RPMI8226 (cell line): ENCODE results near the gene SNX6.

Source experiments
- DNase-seq: peaks from one replicate; pipeline ENCODE4 v3.0.0-alpha.2; 2015

The SNX6 gene

GRCh38 chr14:34633742-34634141 lies 3.8 kb upstream of the SNX6 start:
- DNase-seq: no peak

GRCh38 chr14:34632411-34632978 lies 2.5 kb upstream of the SNX6 start:
- DNase-seq: no peak

DNA sequence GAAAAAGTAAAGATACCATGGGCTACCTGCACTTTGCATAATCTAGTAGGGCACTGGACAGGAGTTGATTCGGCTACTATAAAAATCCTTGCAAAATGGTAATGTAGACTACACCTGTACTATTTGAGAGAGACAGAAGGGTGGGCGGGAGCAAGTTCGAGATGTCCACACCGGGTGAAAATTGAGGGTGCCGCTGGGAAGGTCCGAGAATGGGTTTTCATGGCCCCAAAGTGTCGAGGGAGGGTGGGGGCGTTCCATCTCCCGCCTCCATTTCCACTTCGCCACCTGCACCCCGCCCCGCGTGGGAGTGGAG lies 648 bp downstream of the SNX6 start:
- no peak for DNase-seq

GRCh38 chr14:34628681-34629135 lies 1.2 kb downstream of the SNX6 start:
- DNase-seq: no peak

DNA sequence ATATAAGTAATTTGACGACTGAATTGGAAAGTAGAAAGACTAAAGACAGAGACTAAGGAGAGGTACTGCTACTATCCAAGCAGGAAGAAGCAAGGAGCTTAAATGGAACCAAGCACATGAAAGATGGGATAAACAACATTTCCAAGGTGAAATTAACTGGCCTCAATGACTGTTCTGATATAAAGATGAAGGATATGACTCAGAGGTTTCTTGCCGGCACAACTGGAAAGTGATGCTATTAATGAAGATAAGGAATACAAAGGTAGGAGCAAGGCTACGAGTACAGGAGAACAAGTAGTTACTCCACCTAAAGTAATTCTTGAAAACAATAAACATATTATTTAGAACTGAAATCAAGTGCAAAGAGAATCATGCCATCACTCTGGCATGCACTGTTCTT lies 6.4 kb downstream of the SNX6 start:
- DNase-seq: no peak

GRCh38 chr14:34620839-34621238 lies 9.1 kb downstream of the SNX6 start:
- no peak for DNase-seq

GRCh38 chr14:34620115-34620514 lies 9.8 kb downstream of the SNX6 start:
- no peak for DNase-seq

DNA sequence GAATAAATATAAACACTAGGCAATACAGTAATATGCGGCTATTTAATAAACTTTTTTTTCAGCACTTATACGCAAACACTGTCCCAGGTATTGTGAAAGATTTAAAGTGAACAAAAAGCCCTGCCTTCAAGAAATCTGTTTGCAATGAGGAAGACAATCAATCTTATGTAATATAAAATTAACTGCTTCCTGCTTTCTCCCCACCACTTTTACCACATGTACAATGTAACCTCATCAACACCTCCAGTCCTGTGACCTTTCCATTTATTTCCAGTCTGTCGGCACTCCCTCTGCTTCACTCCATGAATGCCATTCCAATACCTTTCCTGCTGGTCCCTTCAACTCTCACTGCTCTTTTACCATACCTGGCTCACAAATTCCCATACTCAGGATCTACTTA lies 10.5 kb downstream of the SNX6 start:
- no peak for DNase-seq

DNA sequence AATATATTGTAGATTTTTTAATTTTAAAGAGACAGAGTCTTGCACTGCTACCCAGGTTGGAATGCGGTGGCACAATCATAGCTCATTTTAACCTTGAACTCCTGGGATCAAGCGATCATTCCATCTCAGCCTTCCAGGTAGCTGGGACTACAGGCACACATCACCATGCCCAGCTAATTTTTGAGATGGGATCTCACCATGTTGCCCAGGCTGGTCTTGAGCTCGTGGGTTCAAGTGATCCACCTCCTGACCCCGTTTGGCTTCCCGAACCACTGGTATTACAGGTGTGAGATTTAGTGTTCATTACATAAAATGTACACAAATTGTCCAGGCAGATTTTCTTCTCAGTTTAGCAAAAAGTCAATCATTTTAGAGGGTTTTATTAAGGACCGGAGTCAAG lies 13.6 kb downstream of the SNX6 start:
- DNase-seq: no peak

GRCh38 chr14:34615507-34615906 lies 14.4 kb downstream of the SNX6 start:
- DNase-seq: no peak

- DNase-seq: no peak
These were observed 15.3 kb downstream of the SNX6 start for GRCh38 chr14:34614638-34615037.

GRCh38 chr14:34610101-34610500 lies 19.8 kb downstream of the SNX6 start:
- no peak for DNase-seq

GRCh38 chr14:34605461-34605860 lies 24.5 kb downstream of the SNX6 start:
- DNase-seq: no peak

DNA sequence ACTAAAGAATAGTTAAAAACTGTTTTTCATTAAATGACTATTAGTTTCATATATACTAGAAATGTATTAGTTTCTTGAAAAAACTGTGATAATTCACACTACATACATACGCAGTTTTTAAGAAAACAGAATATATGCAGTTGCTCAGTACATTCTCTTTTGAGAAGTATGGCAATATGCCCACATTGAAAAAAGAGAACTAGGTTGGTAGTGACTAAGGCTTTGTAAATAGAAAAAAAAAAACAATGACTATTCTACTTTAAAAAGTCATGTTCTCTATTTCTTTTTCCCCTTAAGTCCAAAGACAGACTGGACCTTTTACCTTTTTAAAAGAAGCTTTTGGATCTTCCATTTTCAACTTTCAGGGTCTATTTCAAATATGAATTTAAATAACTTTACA lies 25.0 kb downstream of the SNX6 start:
- no peak for DNase-seq

DNA sequence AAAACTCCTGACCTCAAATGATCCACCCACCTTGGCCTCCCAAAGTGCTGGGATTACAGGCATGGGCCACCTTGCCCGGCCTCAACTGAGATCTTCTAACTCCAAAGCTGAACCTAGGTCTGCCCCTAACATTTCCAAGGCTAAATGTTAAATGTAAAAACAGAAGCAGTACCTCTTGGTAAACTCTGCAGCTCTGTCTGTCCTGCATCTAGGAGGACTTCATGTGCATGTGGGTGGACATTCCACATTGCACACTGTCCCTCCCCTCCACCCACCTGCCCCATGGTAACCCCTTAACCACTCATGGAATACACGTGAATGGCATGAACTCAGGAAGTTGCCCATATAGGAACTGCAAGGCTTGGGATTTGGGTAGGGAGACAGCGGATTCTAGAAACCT lies 33.1 kb downstream of the SNX6 start:
- no peak for DNase-seq

DNA sequence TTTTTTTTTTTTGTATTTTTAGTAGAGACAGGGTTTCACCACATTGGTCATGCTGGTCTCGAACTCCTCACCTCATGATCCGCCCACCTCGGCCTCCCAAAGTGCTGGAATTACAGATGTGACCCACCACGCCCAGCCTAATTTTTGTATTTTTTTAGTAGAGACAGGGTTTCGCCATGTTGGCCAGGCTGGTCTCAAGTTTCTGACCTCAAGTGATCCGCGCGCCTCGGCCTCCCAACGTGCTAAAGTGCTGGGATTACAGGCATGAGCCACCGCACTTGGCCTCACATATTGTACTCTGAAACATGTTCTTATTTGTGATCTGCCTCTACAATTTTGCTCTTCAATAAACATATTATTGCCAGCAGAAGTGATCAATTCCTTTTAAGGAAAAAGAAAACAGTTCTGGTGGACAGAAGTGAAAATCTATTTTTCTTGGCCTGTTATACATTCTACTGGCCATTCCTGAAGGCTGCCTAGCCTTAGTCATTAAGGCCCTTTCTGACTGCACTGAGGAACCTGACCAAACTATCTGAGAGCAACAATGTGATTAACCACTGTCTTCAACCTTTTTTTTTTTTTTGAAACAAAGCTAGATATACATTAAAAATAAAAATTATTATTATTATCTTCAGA lies 36.1 kb downstream of the SNX6 start:
- no peak for DNase-seq

- DNase-seq: no peak
These were observed 37.3 kb downstream of the SNX6 start for GRCh38 chr14:34592623-34593022.

DNA sequence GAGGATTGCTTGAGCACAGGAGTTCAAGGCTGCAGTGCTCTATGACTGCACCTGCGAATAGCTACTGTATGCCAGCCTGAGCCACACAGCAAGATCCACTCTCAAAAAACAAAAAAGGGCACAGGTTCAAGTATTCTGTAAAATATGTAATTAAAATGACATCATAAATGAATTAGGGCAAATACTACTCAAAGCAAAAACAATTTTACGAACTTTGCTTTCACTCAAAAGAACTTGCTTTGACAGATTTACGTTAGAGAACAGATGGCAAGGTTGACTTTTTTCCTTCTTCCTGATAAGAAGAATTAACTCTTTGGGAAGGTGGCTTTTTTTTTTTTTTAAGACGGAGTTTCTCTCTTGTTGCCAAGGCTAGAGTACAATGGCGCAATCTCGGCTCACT lies 46.4 kb downstream of the SNX6 start:
- DNase-seq: no peak

GRCh38 chr14:34582117-34582680 lies 47.7 kb downstream of the SNX6 start:
- no peak for DNase-seq

DNA sequence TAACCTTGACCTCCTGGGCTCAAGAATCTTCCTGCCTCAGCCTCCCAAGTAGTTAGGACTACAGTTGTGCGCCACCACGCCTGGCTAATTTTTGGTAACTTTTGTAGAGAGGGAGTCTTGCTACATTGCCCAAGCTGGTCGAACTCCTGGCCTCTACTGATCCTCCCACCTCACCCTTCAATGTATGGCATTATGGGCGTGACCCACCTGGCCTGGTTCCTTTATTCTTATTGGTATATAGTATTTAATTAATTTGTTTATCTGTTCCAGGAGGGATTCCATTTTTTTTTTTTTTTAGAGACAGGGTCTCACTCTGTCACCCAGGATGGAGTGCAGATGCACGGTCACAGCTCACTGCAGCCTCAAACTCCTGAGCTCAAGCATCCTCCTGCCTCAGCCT lies 49.6 kb downstream of the SNX6 start:
- no peak for DNase-seq

- no peak for DNase-seq
These were observed 58.2 kb downstream of the SNX6 start for GRCh38 chr14:34571771-34572170.

DNA sequence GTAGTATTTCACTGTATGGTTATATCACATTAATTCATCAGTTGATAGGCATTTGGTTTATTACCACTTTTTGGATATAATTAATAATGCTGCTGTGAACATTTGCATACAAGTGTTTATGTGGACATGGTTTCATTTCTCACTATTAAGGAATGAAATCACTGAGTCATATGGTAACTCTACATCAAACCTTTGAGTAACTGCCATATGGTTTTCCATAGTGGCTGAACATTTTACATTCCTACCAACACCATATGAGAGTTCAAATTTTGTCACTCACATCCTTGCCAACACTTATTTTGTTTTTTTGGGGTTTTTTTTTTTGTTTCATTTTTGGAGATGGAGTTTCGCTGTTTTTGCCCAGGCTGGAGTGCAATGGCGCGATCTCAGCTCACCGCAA lies 60.2 kb downstream of the SNX6 start:
- DNase-seq: no peak

DNA sequence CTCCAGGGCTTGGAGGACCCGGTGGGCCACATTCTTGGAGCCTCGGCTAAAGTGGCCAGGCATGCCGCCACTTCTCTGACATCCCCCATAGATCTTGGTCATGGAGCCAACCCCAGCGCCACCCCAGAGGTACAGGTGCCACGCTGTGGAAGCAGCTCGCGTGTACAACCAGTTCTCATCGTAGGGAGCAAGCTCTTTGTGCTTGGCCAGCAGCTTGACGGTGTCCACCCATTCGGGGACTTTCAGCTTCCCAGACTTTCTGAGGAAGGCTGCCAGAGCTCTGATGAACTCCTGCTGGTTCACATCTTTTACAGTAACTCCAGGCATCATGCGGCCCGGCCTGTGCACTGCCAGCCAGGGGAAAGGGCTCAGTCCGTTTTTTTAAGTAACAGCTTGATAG lies 61.1 kb downstream of the SNX6 start:
- DNase-seq: no peak

DNA sequence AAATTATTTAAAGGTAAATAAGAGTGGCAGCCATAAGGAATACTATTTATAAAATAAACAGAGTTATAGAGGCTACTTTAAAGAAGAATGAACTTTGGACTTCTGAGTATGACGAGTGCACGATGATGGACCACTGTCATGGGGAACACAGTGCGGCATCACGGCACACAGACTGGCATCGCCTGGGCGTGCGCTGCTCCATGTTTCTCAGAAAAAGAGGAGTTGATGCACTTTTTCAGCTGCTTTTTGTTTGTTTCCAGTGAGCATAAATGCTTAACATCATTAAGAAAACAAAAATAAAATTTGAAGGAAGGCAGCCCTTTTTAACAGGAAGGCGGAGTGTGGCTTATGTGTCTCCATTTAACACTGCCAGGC lies 67.2 kb downstream of the SNX6 start:
- DNase-seq: no peak
